Measurements from ENCODE around the gene S1PR1.

The S1PR1 gene

GRCh38 chr1:101194746-101195145 is 42.1 kb upstream of the S1PR1 start:
- no peak for DNase-seq (ENCODE audit: low spot score)
- no peak for TF ChIP-seq CTCF (IDR thresholded peaks at IDR 0.05; ENCODE audit: borderline replicate concordance, control extremely low read depth, extremely low read depth, insufficient read depth, missing control alignments)
- in situ Hi-C loops (cut with MboI; ENCODE audit: low sequenced_read_pairs, unreplicated experiment): no loop called here

- no peak for TF ChIP-seq CTCF (IDR thresholded peaks at IDR 0.05; ENCODE audit: borderline replicate concordance, control extremely low read depth, extremely low read depth, insufficient read depth, missing control alignments)
- no peak for DNase-seq (ENCODE audit: low spot score)
- in situ Hi-C loops (cut with MboI; ENCODE audit: low sequenced_read_pairs, unreplicated experiment): no loop called here
Observed at GRCh38 chr1:101196668-101197067, 40.2 kb upstream of the S1PR1 start.

- DNase-seq (ENCODE audit: low spot score): peak; percentile 64
- in situ Hi-C loops (cut with MboI; ENCODE audit: low sequenced_read_pairs, unreplicated experiment): no loop called here
- no peak for TF ChIP-seq CTCF (IDR thresholded peaks at IDR 0.05; ENCODE audit: borderline replicate concordance, control extremely low read depth, extremely low read depth, insufficient read depth, missing control alignments)
Observed at GRCh38 chr1:101198842-101199636, 37.8 kb upstream of the S1PR1 start.

- no peak for TF ChIP-seq CTCF (IDR thresholded peaks at IDR 0.05; ENCODE audit: borderline replicate concordance, control extremely low read depth, extremely low read depth, insufficient read depth, missing control alignments)
- in situ Hi-C loops (cut with MboI; ENCODE audit: low sequenced_read_pairs, unreplicated experiment): no loop called here
- DNase-seq (ENCODE audit: low spot score): no peak
Observed at GRCh38 chr1:101199637-101199982, 37.2 kb upstream of the S1PR1 start.

- in situ Hi-C loops (cut with MboI; ENCODE audit: low sequenced_read_pairs, unreplicated experiment): no loop called here
- no peak for DNase-seq (ENCODE audit: low spot score)
- no peak for TF ChIP-seq CTCF (IDR thresholded peaks at IDR 0.05; ENCODE audit: borderline replicate concordance, control extremely low read depth, extremely low read depth, insufficient read depth, missing control alignments)
Observed at GRCh38 chr1:101200513-101200912, 36.3 kb upstream of the S1PR1 start.

GRCh38 chr1:101203820-101204540 is 32.8 kb upstream of the S1PR1 start:
- in situ Hi-C loops (cut with MboI; ENCODE audit: low sequenced_read_pairs, unreplicated experiment): no loop called here
- no peak for TF ChIP-seq CTCF (IDR thresholded peaks at IDR 0.05; ENCODE audit: borderline replicate concordance, control extremely low read depth, extremely low read depth, insufficient read depth, missing control alignments)
- DNase-seq (ENCODE audit: low spot score): no peak

Data from GM13976 (cell line).